ENCODE results near the gene TUG1.

The TUG1 gene

GRCh38 chr22:30968924-30969531, at the start of gene TUG1:
Gene TUG1 (plus strand): TSS chr22:30969265.
- DNase-seq: peak; percentile 98
- Mint-ChIP-seq H3K4me1 (peaks cover 73% of the 10 kb centered on the region), H3K4me3 (peak within 1 kb of the TSS; percentile 82), H3K27me3 (peaks cover 5% of the 10 kb centered on the region), H3K36me3 (peaks cover 80% of the 10 kb centered on the region), H3K9me3 (peaks cover 44% of the 10 kb centered on the region), H3K27ac (peak within 1 kb of the TSS; percentile 94)
- CTCF ChIA-PET: interaction anchor here (0.6 kb wide), 2 partner anchors 23 to 116 kb away, joined by 3 read pairs; no protein-coding TSS in a partner anchor

DNA sequence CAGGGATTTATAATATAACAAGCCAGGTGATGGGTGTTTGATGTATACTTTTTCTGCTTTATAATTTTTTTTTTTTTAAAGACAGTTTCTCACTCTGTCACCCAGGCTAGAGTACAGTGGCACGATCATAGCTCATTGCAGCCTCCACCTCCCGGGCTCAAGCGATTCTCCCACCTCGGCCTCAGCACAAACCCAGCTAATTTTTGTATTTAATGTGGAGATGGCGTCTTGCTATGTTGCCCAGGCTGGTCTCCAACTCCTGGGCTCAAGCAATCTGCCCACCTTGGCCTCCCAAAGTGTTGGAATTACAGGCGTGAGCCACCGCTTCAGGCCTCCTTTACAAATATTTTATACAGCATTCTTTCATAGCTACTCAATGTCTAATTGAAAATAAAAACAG, 49.1 kb upstream of the TUG1 start:
- DNase-seq: no peak
- Mint-ChIP-seq H3K9me3 (no peaks in the 10 kb centered on the region), H3K27me3 (no peaks in the 10 kb centered on the region), H3K27ac (no peak overlapping the region), H3K4me1 (peaks cover 18% of the 10 kb centered on the region), H3K36me3 (peaks cover 18% of the 10 kb centered on the region), H3K4me3 (no peak overlapping the region)
- CTCF ChIA-PET: interaction anchor here (0.6 to 3.5 kb wide), 21 partner anchors 9 to 278 kb away, joined by 3 to 27 read pairs (median 4); no protein-coding TSS in a partner anchor

- peaks cover 20% of the 10 kb centered on the region for H3K36me3 Mint-ChIP-seq
- H3K4me3 Mint-ChIP-seq: peak overlapping the region; percentile 33
- DNase-seq: peak; percentile 89
- no peak overlapping the region for H3K27ac Mint-ChIP-seq
- H3K9me3 Mint-ChIP-seq: no peaks in the 10 kb centered on the region
- H3K27me3 Mint-ChIP-seq: no peaks in the 10 kb centered on the region
- peaks cover 18% of the 10 kb centered on the region for H3K4me1 Mint-ChIP-seq
- CTCF ChIA-PET: interaction anchor here (0.6 to 3.5 kb wide), 22 partner anchors 10 to 279 kb away, joined by 3 to 27 read pairs (median 4); partner anchors contain the start of gene SMTN
Observed at GRCh38 chr22:30920407-30920806, 48.7 kb upstream of the TUG1 start.

DNA sequence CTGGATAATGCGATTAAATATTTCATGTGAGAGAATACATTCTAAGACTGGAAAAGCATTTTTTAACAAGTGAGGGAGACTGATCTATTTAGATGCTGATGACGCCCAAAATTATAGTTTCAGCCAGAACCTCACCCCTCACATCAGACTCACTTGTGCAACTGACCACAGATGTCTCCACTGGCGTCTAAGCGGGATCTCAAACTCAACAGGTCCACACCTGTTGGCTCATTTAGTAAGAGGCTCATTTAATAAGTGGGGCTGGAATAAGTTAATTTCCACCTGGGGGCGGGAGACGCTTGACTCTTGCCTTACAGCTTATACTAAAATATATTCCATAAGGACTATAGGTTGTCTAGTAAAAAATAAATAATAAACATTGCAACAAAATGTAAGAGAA, 48.0 kb upstream of the TUG1 start:
- Mint-ChIP-seq H3K4me3 (peak overlapping the region; percentile 72), H3K27ac (peak overlapping the region; percentile 17), H3K27me3 (no peaks in the 10 kb centered on the region), H3K9me3 (no peaks in the 10 kb centered on the region), H3K4me1 (peaks cover 18% of the 10 kb centered on the region), H3K36me3 (peaks cover 23% of the 10 kb centered on the region)
- CTCF ChIA-PET: interaction anchor here (0.7 to 3.5 kb wide), 12 partner anchors 19 to 372 kb away, joined by 3 to 27 read pairs (median 4); partner anchors contain the start of gene SMTN
- DNase-seq: no peak

- Mint-ChIP-seq H3K27me3 (no peaks in the 10 kb centered on the region), H3K27ac (peak overlapping the region; percentile 82), H3K4me3 (peak overlapping the region; percentile 72), H3K36me3 (peaks cover 31% of the 10 kb centered on the region), H3K4me1 (peaks cover 18% of the 10 kb centered on the region), H3K9me3 (no peaks in the 10 kb centered on the region)
- CTCF ChIA-PET: interaction anchor here (0.9 to 3.4 kb wide), 6 partner anchors 20 to 309 kb away, joined by 3 to 13 read pairs (median 4); no protein-coding TSS in a partner anchor
- peak; percentile 85 for DNase-seq
Observed at GRCh38 chr22:30922151-30922611, 46.9 kb upstream of the TUG1 start.

GRCh38 chr22:30923168-30923900, 45.7 kb upstream of the TUG1 start:
- Mint-ChIP-seq H3K4me3 (no peak overlapping the region), H3K27ac (no peak overlapping the region), H3K9me3 (no peaks in the 10 kb centered on the region), H3K27me3 (no peaks in the 10 kb centered on the region), H3K36me3 (peaks cover 40% of the 10 kb centered on the region), H3K4me1 (peaks cover 18% of the 10 kb centered on the region)
- no peak for DNase-seq
- CTCF ChIA-PET: interaction anchor here (1.2 kb wide), 1 partner anchor 156 kb away, joined by 3 read pairs; no protein-coding TSS in a partner anchor

DNA sequence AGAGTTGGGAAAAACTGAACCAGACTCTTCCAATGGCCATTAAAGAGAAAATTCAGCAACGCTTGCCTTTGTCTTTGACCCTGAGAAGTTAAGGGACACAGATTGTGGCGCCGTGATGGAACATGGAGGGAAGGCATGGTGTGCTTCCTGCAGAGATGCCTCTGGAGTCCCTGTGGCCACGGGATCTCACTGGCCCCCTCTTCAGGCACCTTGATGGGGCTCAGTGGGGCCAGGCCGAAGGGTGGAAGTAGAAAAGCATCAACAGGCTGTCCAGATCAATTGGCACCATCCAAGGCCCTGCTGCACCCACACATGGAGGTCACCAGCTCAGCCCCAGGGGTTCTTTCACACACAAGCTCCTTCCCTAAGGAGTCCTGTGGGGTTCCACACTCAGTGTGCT, 43.4 kb upstream of the TUG1 start:
- no peak for DNase-seq
- Mint-ChIP-seq H3K4me3 (no peak overlapping the region), H3K27me3 (no peaks in the 10 kb centered on the region), H3K27ac (no peak overlapping the region), H3K36me3 (peaks cover 51% of the 10 kb centered on the region), H3K4me1 (peaks cover 17% of the 10 kb centered on the region), H3K9me3 (no peaks in the 10 kb centered on the region)
- CTCF ChIA-PET: no interaction called here

DNA sequence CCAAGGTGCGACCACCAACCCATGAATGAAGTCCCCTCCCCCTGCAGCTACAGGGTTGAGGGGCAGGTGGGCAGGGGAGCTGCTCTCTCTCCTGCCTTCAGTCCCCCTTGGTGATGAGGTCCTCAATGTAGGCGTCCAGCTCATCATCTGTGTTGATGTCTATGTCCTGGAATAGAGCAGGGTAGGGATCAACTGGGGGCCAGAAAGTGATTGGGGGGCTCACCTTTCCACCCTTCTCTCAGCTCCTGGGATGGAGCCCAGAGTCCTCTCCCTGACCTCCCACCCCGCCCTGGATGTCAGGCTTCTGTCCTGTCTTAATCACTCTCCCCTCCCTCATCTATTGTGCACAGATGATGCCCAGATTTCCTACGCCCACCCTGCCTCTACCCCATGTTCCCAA, 42.4 kb upstream of the TUG1 start:
- Mint-ChIP-seq H3K4me1 (peaks cover 10% of the 10 kb centered on the region), H3K4me3 (no peak overlapping the region), H3K36me3 (peaks cover 60% of the 10 kb centered on the region), H3K9me3 (no peaks in the 10 kb centered on the region), H3K27me3 (no peaks in the 10 kb centered on the region), H3K27ac (no peak overlapping the region)
- no peak for DNase-seq
- CTCF ChIA-PET: no interaction called here

DNA sequence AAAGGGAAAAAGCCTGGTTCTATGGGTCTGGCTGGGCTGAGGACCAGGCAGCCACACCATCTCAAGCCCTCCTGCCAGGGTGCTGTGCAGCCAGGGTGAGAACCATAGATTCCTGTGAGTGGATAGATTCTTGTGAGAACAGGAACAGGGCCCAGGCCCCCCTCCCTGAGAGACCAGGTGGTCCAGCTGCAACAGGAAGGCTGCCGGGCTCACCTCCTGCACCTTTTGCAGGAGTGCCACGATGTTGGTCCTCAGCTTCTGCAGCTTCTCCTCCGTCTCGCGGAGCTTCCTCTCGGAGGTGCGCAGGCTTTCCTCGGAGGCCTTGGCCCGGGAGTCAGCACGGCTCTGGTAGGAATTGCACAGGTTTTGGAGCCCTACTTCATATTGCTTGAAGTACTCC, 41.3 kb upstream of the TUG1 start:
- H3K4me1 Mint-ChIP-seq: peaks cover 2% of the 10 kb centered on the region
- no peaks in the 10 kb centered on the region for H3K27me3 Mint-ChIP-seq
- H3K9me3 Mint-ChIP-seq: no peaks in the 10 kb centered on the region
- peaks cover 63% of the 10 kb centered on the region for H3K36me3 Mint-ChIP-seq
- DNase-seq: no peak
- H3K27ac Mint-ChIP-seq: no peak overlapping the region
- no peak overlapping the region for H3K4me3 Mint-ChIP-seq
- CTCF ChIA-PET: no interaction called here

GRCh38 chr22:30928401-30928800, 40.7 kb upstream of the TUG1 start:
- Mint-ChIP-seq H3K4me3 (no peak overlapping the region), H3K27me3 (no peaks in the 10 kb centered on the region), H3K9me3 (no peaks in the 10 kb centered on the region), H3K4me1 (peaks cover 2% of the 10 kb centered on the region), H3K36me3 (peaks cover 67% of the 10 kb centered on the region), H3K27ac (no peak overlapping the region)
- CTCF ChIA-PET: no interaction called here
- DNase-seq: no peak

- Mint-ChIP-seq H3K4me1 (peaks cover 2% of the 10 kb centered on the region), H3K27me3 (no peaks in the 10 kb centered on the region), H3K9me3 (no peaks in the 10 kb centered on the region), H3K27ac (no peak overlapping the region), H3K36me3 (peaks cover 71% of the 10 kb centered on the region), H3K4me3 (no peak overlapping the region)
- CTCF ChIA-PET: no interaction called here
- no peak for DNase-seq
Observed at GRCh38 chr22:30930228-30930627, 38.8 kb upstream of the TUG1 start.

GRCh38 chr22:30931541-30932300, 37.3 kb upstream of the TUG1 start:
- DNase-seq: no peak
- H3K4me1 Mint-ChIP-seq: peaks cover 8% of the 10 kb centered on the region
- H3K27me3 Mint-ChIP-seq: no peaks in the 10 kb centered on the region
- H3K4me3 Mint-ChIP-seq: no peak overlapping the region
- no peaks in the 10 kb centered on the region for H3K9me3 Mint-ChIP-seq
- no peak overlapping the region for H3K27ac Mint-ChIP-seq
- CTCF ChIA-PET: interaction anchor here (1.3 kb wide), 1 partner anchor 151 kb away, joined by 3 read pairs; no protein-coding TSS in a partner anchor
- peaks cover 79% of the 10 kb centered on the region for H3K36me3 Mint-ChIP-seq

- H3K9me3 Mint-ChIP-seq: no peaks in the 10 kb centered on the region
- H3K27ac Mint-ChIP-seq: peak overlapping the region; percentile 64
- H3K36me3 Mint-ChIP-seq: peaks cover 77% of the 10 kb centered on the region
- no peak for DNase-seq
- H3K4me1 Mint-ChIP-seq: peaks cover 16% of the 10 kb centered on the region
- CTCF ChIA-PET: interaction anchor here (1.3 kb wide), 1 partner anchor 150 kb away, joined by 3 read pairs; no protein-coding TSS in a partner anchor
- H3K27me3 Mint-ChIP-seq: no peaks in the 10 kb centered on the region
- no peak overlapping the region for H3K4me3 Mint-ChIP-seq
Observed at GRCh38 chr22:30932661-30933060, 36.4 kb upstream of the TUG1 start.

GRCh38 chr22:30933457-30933856, 35.6 kb upstream of the TUG1 start:
- H3K27me3 Mint-ChIP-seq: no peaks in the 10 kb centered on the region
- peaks cover 78% of the 10 kb centered on the region for H3K36me3 Mint-ChIP-seq
- no peaks in the 10 kb centered on the region for H3K9me3 Mint-ChIP-seq
- no peak overlapping the region for H3K27ac Mint-ChIP-seq
- no peak for DNase-seq
- H3K4me3 Mint-ChIP-seq: no peak overlapping the region
- CTCF ChIA-PET: no interaction called here
- peaks cover 22% of the 10 kb centered on the region for H3K4me1 Mint-ChIP-seq
